GM18526 (cell line): ENCODE data around the gene OR1D5.

Experiments used
- POLR2A ChIP-seq: IDR thresholded peaks from 3 replicates; pipeline ENCODE4 v1.6.1; 2011; ENCODE audit not compliant: insufficient read length; ENCODE audit errors: extremely low read depth

The OR1D5 gene

DNA sequence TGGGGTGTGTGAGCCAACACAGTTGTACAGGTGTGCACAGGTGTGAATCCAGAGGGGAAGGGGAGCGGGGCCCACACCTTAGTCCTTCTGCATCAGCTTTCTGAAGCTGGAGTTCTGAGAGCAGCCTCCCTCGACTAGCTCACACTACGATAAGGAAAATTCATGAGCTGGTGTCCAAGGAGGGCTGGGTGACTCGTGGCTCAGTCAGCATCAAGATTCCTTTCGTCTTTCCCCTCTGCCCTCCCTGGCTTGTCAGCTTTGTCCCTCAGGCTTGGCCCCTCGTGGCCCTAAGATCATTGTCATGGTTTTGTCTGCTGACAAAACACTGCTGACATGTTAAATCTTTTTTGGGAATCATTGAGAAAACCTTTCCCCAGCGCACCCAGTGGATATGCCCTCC lies 47.5 kb downstream of the OR1D5 start:
- no peak for TF ChIP-seq POLR2A

DNA sequence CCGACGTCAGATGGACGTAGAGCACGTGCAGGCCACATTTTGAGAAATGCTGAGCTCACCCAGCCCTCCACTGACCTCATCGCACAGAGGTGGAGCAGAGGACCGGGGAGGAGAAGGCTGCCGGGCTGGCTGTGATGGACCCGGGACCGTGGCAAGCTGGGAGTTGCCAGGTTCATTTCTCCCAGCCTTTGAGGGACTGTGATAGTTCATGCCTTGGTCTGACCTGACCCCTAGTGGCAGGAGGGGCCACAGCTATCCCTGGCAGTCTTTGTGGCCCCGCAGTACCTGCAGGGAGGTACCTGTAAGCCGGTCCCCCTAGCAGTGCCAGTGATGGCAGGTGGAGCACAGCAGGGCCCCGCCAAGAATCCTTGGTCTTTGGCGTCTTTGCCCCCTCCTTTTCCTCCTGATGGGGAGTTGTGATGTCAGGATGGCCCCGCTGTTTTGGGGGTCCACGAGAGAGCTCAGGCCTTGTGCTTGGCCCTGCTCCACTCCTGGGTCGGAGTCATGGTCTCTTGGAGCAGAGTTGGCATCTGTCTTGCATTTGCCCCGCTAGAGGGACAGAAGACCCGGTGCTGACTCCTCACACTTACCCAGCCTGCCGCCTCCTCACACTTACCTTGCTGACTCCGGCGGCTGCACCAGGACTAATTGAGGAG lies 50.4 kb downstream of the OR1D5 start:
- TF ChIP-seq POLR2A, result no peak
